Panc1 (cell line): ENCODE measurements around the gene ETFA.

Source experiments
- POLR2AphosphoS5 ChIP-seq: IDR thresholded peaks from 2 replicates; pipeline ENCODE4 v1.6.1; 2012; ENCODE audit warnings: mild to moderate bottlenecking, low read depth, low read length, moderate library complexity
- SIN3A ChIP-seq: IDR thresholded peaks from 2 replicates; pipeline ENCODE4 v1.6.1; 2012; ENCODE audit warnings: low read depth, mild to moderate bottlenecking, low read length, moderate library complexity, borderline replicate concordance; ENCODE audit not compliant: insufficient read depth
- TCF7L2 ChIP-seq: IDR thresholded peaks from 2 replicates; pipeline ENCODE4 v1.6.1; 2011; ENCODE audit warnings: mild to moderate bottlenecking, low read depth, low read length, inconsistent platforms
- TF ChIP-seq, protein P1 (sequence below): fragments of 450-650 bp; IDR thresholded peaks from 2 replicates; pipeline ENCODE4 v1.5.1; 2017; ENCODE audit warnings: mild to moderate bottlenecking
- TF ChIP-seq, protein P2 (sequence below), 2 experiments: IDR thresholded peaks; 2 replicates each; pipeline ENCODE4 v1.6.1; 2011 to 2012; ENCODE audit warnings: low read depth in 2 of 2, control low read depth in 1 of 2, low read length in 1 of 2, mild to moderate bottlenecking in 1 of 2, moderate library complexity in 1 of 2; ENCODE audit not compliant: insufficient read depth in 1 of 2

DNA sequence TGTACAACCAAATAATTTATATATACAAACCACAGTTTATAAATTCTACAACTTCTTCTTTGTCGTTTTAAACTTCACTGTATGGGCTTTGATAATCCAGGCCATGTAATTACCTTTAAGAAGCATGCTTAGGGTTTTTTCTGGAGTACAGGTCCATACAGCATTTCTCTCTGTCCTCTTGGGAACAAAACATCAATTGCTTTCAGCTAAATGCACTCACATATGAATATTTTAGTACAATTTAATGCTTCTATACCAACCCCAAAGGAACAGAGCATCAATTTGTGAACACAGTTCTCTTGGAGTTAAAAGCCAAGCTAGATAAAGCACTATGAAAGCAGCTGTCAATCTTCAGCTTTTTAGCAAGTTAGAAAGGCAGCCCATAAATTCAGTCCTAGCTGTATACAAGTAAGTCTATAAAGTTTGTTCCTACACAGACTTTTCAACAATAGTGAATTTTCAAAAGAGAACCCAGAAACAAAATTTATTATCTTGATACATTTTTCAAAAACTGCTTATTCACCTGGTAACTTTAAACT, 66.1 kb downstream of the ETFA start:
- TF ChIP-seq, protein P1, sequence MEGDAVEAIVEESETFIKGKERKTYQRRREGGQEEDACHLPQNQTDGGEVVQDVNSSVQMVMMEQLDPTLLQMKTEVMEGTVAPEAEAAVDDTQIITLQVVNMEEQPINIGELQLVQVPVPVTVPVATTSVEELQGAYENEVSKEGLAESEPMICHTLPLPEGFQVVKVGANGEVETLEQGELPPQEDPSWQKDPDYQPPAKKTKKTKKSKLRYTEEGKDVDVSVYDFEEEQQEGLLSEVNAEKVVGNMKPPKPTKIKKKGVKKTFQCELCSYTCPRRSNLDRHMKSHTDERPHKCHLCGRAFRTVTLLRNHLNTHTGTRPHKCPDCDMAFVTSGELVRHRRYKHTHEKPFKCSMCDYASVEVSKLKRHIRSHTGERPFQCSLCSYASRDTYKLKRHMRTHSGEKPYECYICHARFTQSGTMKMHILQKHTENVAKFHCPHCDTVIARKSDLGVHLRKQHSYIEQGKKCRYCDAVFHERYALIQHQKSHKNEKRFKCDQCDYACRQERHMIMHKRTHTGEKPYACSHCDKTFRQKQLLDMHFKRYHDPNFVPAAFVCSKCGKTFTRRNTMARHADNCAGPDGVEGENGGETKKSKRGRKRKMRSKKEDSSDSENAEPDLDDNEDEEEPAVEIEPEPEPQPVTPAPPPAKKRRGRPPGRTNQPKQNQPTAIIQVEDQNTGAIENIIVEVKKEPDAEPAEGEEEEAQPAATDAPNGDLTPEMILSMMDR: no peak
- TF ChIP-seq POLR2AphosphoS5: no peak
- TF ChIP-seq, protein P2, sequence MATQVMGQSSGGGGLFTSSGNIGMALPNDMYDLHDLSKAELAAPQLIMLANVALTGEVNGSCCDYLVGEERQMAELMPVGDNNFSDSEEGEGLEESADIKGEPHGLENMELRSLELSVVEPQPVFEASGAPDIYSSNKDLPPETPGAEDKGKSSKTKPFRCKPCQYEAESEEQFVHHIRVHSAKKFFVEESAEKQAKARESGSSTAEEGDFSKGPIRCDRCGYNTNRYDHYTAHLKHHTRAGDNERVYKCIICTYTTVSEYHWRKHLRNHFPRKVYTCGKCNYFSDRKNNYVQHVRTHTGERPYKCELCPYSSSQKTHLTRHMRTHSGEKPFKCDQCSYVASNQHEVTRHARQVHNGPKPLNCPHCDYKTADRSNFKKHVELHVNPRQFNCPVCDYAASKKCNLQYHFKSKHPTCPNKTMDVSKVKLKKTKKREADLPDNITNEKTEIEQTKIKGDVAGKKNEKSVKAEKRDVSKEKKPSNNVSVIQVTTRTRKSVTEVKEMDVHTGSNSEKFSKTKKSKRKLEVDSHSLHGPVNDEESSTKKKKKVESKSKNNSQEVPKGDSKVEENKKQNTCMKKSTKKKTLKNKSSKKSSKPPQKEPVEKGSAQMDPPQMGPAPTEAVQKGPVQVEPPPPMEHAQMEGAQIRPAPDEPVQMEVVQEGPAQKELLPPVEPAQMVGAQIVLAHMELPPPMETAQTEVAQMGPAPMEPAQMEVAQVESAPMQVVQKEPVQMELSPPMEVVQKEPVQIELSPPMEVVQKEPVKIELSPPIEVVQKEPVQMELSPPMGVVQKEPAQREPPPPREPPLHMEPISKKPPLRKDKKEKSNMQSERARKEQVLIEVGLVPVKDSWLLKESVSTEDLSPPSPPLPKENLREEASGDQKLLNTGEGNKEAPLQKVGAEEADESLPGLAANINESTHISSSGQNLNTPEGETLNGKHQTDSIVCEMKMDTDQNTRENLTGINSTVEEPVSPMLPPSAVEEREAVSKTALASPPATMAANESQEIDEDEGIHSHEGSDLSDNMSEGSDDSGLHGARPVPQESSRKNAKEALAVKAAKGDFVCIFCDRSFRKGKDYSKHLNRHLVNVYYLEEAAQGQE (IDR thresholded peaks at IDR 0.05; ENCODE audit: insufficient read depth in 1 of 2, low read depth in 2 of 2, low read length in 1 of 2): no peak
- no peak for TF ChIP-seq SIN3A
- no peak for TF ChIP-seq TCF7L2
